NCI-H1930 (cell line): ENCODE results near the gene TCF7L1.
"Not testable (repeated sequence)": the region's sequence is repeated elsewhere in the genome, so short reads cannot be mapped to it uniquely, and the experiment has no call there.

Experiments used
- DNase-seq, 2 experiments: peaks; one replicate each; lab custom pipeline; 2025; lab: John Stamatoyannopoulos, UW

The TCF7L1 gene

DNA sequence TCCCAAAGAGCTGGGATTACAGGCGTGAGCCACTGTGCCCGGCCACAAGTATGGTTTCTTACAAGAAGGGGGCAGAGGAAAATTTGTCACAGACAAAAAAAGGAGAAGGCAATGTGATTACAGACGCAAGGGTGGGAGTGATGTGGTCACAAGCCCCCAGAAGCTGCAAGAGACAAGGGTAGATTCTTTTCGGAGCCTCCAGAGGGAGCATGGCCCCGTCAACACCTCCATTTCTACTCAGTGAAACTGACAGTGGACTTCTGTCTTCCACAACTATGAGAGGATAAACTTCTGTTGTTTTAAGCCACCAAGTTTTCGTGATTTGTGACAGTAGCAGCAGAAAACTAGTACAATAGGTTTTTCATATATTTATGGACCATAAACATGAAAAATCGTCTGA is 2.1 kb upstream of the TCF7L1 start:
- no peak for DNase-seq

GRCh38 chr2:85132397-85132796 is 795 bp upstream of the TCF7L1 start:
- no peak for DNase-seq

DNA sequence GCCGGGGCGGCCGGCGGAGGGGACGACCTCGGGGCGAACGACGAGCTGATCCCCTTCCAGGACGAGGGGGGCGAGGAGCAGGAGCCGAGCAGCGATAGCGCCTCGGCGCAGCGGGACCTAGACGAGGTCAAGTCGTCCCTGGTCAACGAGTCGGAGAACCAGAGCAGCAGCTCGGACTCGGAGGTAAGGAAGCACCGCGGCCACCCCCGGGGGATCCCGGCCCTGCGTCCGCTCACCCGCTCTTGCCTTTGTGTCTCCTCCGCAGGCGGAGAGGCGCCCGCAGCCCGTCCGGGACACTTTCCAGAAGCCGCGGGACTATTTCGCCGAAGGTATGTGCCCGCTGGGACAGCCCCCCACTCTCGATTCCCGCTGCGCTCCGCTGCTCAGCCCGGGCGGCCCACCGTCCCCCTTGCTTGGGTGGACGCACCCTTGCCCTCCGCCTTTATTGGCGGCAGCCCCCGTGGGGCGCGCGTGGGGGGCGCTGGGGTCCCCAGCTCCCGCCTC is 611 bp downstream of the TCF7L1 start:
- DNase-seq: no peak

- DNase-seq: no peak
These were observed 1.2 kb downstream of the TCF7L1 start for GRCh38 chr2:85134255-85134895.

DNA sequence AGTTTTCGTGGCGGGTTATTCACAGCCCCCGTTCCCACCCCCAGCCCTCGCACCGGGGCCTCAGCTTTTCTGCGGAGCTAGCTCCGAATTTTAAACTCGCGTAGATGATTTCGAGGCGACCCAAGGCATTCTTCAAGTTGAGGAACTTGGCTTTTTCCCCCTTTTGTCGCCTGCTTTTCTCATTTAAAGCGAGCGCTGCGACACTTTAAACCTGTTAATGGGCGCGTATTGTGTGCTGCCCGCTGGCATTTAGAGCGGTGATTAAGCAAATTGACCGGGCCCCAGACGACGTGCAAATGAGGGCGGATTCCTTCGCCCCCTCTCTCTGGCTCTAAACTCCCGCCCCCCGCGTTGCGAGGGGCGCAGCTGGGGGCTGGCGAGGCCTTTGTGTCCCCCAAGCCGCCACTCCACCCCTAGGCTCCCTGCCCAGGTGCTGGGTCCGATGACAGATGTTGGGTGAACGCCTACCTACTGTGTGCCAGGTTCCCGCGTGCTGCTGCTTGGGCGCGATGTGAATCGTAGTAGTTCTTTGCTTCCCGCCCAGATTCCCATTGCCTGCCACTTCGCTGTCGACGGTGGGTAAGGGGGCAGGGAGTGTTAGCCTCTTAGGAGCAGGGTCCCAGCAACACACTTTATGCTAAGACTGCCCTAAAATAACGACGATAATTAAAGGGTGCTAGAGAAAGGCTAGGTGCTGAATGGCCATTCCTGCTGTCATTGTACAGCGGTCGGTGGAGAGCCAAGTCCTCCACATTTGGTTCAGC is 1.9 kb downstream of the TCF7L1 start:
- no peak for DNase-seq

GRCh38 chr2:85135660-85135914 is 2.4 kb downstream of the TCF7L1 start:
- no peak for DNase-seq

DNA sequence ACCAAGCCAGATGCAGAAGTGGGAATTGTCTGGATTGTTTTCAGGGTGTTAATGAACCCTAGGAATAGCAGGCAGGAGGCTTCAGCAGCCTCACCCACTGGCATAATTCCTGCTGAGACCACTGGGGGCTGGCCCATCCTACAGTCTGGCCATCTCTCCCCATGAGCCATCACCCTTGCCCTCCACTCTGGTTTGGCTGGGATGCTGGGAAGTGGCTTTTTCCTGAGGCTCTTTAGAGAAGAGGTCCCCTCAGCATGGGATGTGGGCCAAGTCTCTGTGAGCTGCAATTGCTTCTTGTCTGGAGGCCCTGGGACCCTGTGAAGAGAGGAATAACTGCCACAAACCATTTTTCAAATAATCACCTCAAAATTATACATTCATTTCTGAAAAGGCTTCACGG is 4.0 kb downstream of the TCF7L1 start:
- no peak for DNase-seq

DNA sequence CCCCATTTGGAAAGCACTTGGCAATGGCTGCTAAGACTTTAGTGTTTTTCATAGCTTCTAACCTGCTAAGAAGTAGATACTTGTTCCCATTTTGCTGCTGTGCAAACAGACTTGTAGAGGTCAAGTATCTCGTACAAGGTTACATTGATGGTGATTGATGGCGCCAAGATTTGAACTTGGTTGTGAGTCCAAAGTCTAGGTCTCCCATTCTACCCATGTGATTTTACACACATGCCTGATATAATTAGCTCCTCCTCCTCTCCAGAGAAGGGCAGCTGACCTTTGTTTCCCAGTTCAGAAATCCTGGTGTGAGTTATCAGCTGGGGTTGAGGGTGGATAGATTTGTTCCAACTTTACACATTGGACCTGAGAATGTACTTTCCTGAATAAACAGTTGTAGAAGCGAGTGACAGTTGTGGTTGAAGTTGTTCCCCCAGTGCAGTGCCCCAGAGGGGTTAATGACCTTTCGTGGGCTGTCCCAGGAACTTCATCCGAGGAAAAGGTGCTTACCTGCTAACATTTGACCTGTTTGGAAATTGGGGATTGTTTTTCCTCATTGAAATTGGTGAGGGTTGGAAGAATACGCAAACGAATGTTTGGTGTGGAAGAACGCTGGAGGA is 10.4 kb downstream of the TCF7L1 start:
- DNase-seq: no peak

DNA sequence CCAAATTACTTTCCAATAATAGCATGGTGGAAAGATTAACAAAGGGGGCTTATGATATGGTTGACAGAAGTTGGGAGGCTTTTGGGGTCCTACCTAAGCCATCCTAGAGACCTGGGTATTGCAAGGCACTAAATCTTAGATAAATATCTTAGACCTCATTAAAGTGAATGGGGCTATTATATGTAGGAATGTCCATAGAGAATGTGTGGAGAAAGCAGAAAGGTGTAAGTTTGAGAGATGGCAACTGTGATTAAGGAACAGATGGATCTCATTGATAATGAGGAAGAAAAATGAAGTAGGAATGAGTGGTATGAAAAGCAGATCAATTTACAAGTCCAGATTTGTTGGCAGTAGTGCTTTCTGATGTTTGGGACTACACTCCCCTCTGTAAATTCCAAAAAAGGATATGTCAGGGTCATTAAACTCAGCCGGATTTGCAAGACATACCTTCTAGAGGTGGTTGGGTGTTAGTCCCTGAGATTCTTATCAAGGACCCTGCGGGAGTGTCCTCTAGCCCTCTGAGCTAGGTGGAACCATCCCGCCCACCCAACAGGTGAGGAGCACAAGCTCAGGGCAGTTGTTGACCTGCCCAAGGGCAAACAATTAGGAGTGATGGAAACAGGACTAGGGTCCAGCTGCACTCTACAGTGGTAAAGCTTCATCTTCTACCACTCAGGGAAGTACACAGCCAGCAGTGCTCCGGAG is 12.1 kb downstream of the TCF7L1 start:
- DNase-seq: no peak

DNA sequence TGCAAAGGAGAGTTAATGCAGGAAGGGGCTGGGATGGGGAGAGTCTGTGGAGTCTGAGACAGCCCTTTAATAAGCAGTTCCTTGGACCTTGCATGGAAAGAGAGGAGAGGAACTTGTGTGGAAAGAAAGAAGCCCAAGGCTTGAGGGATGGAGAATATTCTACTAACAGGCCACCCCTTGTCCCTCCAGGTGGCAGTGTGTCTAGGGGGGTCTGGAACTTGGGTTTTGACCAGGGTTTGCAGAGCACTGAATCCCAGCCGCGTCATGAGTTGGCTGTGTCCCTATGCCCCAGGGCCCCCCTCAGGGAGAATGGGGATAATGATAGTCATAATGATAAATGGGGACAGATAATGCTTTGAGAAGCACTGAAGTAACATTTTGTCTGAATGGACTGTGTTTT is 15.0 kb downstream of the TCF7L1 start:
- no peak for DNase-seq

- no peak for DNase-seq
These were observed 17.8 kb downstream of the TCF7L1 start for GRCh38 chr2:85151026-85151425.

- DNase-seq: no peak
These were observed 19.7 kb downstream of the TCF7L1 start for GRCh38 chr2:85152895-85153294.

DNA sequence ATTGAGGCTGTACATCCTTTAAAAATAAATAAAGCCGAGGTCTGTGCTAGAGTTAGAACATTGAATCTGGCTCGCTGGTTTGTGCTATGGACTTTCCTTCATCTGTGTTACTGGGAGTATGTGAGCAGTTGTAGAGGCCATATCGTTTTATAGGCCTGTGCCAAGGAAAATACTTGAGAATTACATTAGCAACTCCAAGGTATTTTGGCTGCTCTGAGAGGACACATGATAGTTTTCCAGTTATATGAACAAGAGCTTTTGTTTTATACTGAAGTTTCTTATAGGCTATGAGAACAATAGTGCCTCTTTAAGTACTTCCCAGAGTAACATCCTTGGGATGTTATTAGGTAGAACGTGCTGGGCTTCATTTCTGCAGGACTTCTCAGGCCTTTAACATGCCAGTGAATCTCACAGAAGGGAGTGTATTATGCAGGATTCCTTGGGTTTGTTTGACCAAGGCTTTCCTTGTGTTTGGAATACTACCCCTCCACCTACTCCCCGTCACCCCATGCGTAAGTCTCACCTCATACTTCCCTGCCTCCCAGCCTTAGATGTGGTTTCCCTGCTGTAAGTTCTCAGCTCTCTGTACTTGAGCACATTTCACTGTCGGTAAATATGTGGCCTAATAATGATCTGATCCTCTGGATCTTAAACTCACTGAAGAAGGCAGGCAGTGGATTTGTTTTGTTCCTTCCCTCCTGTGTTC is 21.0 kb downstream of the TCF7L1 start:
- DNase-seq: no peak

DNA sequence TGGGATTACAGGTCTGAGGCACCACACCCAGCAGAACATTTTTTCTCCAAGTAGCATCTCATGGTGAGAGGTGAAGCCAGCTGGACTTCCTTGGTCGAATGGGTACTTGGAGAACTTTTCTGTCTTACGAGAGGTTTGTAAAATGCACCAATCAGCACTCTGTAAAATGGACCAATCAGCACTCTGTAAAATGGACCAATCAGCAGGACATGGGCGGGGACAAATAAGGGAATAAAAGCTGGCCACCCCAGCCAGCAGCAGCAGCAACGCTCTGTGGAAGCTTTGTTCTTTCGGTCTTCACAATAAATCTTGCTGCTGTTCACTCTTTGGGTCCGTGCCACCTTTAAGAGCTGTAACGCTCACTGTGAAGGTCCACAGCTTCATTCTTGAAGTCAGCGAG is 21.9 kb downstream of the TCF7L1 start:
- DNase-seq: not testable (repeated sequence)

DNA sequence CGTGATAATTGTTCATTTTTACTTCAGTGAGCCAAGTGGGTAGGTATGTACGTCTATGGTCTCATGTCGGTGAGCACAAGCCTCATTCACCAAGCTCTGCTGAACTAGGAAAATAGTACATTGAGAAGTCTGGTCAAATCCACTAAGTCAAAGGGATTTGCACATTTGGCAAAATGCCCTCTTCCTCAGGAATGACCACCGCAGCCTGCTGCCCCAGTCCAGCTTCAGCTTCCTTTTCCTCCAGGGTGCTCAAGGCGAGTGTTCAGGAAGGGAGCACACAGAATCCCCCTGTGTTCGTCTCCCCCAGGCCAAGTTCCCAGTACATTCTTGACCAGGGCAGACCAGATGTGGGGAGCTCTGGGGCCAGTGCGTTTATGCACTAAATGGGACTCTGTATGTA is 23.0 kb downstream of the TCF7L1 start:
- DNase-seq: no peak

DNA sequence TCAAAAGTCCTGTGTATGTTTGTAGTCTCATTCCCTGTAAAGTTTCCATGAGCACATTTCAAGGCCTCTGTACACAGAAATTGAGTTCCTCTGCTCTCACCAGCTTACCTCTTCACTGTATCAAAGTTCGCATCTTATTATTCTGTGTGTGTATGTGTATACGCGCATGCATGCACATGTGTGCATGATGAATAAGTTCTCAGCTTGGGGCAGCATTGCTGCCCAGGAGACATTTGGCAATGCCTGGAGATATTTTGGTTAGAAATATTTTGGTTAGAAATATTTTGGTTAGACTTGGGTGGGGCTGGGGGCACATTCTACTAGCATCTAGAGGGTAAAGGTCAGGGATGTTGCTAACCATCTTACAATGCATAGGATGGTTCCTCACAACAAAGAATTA is 23.4 kb downstream of the TCF7L1 start:
- DNase-seq: no peak

DNA sequence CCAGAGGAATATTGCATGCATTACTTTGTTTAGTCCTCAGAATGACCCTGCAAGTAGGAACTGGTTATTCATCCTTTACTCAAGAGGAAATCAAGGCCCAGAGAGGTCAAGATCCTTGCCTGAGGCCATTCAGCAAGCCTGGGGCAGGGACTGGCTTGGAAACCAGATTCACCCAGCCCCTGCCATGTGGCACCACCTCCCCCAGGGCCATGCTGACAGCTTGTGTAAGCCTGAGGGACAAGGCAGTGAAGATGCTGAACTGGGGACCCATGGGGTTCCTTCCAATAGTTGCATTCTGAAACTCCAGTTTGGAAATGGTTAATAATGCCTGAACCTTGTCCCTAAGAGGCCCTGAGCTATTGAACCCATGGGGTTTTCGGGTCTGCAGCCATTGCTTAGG is 24.2 kb downstream of the TCF7L1 start:
- DNase-seq: no peak

DNA sequence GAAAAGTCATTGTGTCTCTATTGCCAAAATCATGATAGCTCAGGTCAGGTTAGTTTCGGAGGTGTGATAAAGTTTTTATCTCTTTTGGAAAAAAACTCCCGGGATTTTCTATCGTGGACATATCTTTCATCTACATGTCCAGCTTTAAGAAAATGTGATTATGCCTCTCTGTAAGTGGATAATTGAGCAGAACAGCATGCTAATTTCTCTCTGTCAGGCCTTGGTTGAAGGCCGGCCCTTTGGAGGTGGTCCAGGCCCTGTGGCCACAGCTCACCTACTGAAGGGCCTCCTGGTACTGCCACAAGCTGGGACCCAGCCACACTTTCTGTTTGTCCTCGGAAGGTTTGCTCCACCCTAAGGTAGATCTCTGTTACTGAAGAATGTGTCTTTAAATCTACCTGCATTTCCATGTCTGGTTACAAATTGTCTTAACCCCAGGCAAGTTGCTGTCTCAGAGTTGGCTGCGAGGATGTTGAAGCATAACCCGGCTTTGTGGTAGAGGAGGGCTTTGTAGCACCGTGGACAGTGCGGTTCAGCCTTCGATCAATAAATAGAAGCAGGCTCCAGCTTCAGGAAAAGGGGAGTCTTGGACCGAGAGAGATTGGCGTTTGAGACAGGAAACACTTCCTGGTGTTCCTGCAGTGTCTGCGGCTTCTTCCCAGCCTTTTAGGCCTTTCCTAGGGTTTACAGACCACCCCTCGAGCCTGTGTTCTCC is 25.5 kb downstream of the TCF7L1 start:
- no peak for DNase-seq

DNA sequence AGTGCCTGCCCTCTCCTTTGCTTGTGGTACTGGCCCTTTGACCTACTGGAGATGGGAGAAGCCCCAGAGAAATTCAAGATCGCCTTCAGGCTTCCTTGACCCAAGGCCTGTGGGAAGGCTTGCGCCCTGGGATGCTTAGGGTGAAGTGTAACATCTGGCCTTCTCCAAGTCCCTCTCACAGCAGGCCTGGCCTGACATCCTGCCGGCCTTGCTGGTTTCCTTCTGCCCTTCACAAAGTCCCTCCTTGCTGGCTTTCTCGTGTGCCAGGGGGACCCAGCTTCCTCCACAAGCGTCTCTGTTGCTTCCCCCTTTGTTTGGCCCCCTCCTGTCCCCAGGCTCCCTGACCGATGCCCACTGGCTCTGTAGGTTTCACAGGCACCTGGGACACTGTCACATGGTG is 26.4 kb downstream of the TCF7L1 start:
- DNase-seq: no peak

DNA sequence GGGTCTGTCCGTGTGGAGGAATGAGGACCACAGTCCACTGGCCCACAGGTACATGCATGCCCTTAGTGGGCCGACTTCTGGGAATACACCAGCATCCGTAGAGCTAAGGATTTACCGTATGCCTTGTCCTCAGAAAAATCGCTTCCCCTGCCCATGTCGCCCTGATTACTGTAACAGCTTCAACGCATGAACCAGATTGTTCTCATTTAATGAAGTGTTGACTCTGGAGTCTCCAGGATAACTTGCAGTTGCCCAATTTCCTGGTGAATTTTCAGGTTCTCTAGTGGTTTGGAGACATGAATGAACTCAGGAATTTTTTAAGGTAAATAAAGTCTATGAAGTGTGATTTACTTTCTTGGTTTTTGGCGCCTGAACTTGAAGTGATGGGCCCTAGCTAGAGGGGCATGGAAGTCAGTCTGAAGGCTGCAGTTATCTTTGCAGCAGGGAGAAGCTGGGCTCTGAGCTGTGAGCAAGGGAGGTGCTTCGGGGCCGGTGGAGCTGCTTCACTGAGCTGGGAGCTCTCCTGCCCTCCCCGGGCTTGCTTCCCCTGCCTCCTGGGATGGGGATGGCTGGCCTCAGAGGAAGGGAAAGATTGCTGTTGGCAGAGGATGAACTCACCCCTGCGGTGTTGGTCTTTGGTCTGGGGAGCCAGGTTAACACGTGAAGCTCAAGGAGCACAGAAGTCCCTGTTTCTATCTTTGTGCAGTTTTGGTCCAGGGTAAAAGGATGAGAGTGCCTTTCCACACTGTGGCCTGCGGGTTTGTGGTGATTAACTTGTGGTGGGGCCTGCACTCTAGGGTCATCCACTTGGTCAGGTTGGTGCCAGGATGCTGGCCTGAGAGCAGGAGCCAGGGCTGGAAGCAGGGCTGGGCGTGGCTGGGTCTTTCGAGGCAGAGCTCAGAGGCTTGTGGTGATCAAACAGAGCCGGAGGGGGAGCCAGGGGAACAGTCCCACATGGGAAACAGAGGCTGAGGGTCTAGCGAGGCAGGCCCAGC is 28.1 kb downstream of the TCF7L1 start:
- no peak for DNase-seq
